Osteoblast (primary cell): ENCODE results near the gene LAPTM5. TPM values are rescaled to one million over a fixed set of nuclear protein-coding genes. Genes with fewer than 3 reads are reported as not detected.

Experiments used
- DNase-seq: peaks from one replicate; pipeline ENCODE4 v3.0.0; 2011; ENCODE audit warnings: low spot score, mixed read lengths; ENCODE audit not compliant: insufficient read length; ENCODE audit errors: missing footprints
- H2AFZ ChIP-seq: 2 replicates; pipeline ENCODE4 v1.6.0; 2011; ENCODE audit warnings: mild to moderate bottlenecking, low read length
- H3K27ac ChIP-seq: 2 replicates; pipeline ENCODE4 v1.5.1; 2011; ENCODE audit warnings: mild to moderate bottlenecking, low read depth, low read length, moderate library complexity
- H3K27me3 ChIP-seq: 2 replicates; pipeline ENCODE4 v1.6.0; 2012; ENCODE audit warnings: mild to moderate bottlenecking, control low read depth, inconsistent platforms, low read length, moderate library complexity; ENCODE audit not compliant: insufficient read depth
- H3K36me3 ChIP-seq: 2 replicates; pipeline ENCODE4 v1.5.1; 2011; ENCODE audit warnings: mild to moderate bottlenecking, low read length, control low read depth, moderate library complexity; ENCODE audit not compliant: insufficient read depth
- H3K4me1 ChIP-seq: 2 replicates; pipeline ENCODE4 v1.5.1; 2011; ENCODE audit warnings: mild to moderate bottlenecking, low read length, control low read depth, moderate library complexity; ENCODE audit not compliant: insufficient read depth
- H3K4me2 ChIP-seq: 2 replicates; pipeline ENCODE4 v1.6.0; 2011; ENCODE audit warnings: mild to moderate bottlenecking, low read length; ENCODE audit not compliant: insufficient read depth
- H3K4me3 ChIP-seq: fragments of 200-600 bp; sonication (generic); 3 replicates; pipeline ENCODE4 v1.5.1; 2012; ENCODE audit warnings: mild to moderate bottlenecking, low read length, inconsistent platforms; ENCODE audit not compliant: insufficient read depth
- H3K79me2 ChIP-seq: 2 replicates; pipeline ENCODE4 v1.6.0; 2012; ENCODE audit warnings: mild to moderate bottlenecking, low read length, control low read depth, inconsistent platforms; ENCODE audit not compliant: insufficient read depth
- H3K9me3 ChIP-seq: 2 replicates; pipeline ENCODE4 v1.5.1; 2011; ENCODE audit warnings: low read depth, low read length, control low read depth
- H4K20me1 ChIP-seq: 2 replicates; pipeline ENCODE4 v1.6.0; 2012; ENCODE audit warnings: mild to moderate bottlenecking, low read length, control low read depth; ENCODE audit not compliant: insufficient read depth
- total RNA-seq: library from RNA; depleted of rRNA; stranded (reverse); fragments of >200 nt; gene quantifications from 2 replicates; pipeline ENCODE4 v1.2.3, GENCODE V29; 2012
- TF ChIP-seq, protein P1 (sequence below): IDR thresholded peaks from 2 replicates; pipeline ENCODE4 v1.5.1; 2011; ENCODE audit warnings: mild to moderate bottlenecking, low read depth, low read length, moderate library complexity; ENCODE audit errors: extremely low read depth

The LAPTM5 gene
- total RNA-seq, 1 donor, result 0.72 TPM

DNA sequence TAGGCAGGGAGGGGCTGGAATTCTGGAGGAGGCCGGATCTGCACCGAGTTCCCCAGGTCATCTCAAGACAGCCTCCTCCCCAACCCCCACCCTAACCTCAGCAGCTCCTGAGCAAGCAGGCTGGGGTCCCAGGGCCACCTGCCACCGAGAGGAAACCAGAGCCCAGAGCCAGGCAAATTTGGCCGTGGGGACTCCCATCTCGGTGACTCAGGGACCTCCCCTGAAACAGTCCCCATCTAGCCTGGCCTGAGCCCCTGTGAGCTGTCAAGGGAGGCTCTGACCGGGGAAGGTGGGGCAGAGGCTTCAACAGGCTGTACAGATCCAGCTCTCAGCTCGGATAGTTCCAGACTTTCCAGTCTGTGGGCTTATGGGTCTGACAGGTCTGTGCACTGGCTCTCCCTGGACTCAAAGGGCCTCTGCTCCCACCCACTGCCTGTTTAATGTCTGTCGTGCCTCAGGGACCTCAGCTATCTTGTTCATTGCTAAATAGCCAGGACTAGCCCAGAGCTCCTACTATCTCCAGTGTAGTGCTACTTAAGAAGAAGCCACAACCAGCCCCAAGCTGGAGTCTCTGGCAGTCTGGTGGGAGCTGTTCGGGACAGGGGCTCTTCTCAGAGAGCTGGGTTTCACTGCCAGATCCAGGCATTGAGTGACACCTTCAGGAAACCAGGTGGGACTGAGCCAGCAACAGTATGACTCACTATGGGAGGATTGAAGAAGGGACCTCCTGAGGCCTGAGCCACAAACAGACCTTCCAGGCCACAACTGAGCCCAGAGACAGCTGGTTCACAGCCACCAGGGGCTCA is 59.8 kb downstream of the LAPTM5 start:
- DNase-seq, result peak; percentile 88
- Histone ChIP-seq H3K4me2 (no peak overlapping the region), H3K4me1 (peaks cover 12% of the 10 kb centered on the region), H3K9me3 (no peaks in the 10 kb centered on the region), H3K79me2 (no peaks in the 10 kb centered on the region), H2AFZ (no peak overlapping the region), H3K4me3 (no peak overlapping the region), H3K36me3 (no peaks in the 10 kb centered on the region), H4K20me1 (no peaks in the 10 kb centered on the region), H3K27me3 (peaks cover 10% of the 10 kb centered on the region), H3K27ac (no peak overlapping the region)
- TF ChIP-seq, protein P1, sequence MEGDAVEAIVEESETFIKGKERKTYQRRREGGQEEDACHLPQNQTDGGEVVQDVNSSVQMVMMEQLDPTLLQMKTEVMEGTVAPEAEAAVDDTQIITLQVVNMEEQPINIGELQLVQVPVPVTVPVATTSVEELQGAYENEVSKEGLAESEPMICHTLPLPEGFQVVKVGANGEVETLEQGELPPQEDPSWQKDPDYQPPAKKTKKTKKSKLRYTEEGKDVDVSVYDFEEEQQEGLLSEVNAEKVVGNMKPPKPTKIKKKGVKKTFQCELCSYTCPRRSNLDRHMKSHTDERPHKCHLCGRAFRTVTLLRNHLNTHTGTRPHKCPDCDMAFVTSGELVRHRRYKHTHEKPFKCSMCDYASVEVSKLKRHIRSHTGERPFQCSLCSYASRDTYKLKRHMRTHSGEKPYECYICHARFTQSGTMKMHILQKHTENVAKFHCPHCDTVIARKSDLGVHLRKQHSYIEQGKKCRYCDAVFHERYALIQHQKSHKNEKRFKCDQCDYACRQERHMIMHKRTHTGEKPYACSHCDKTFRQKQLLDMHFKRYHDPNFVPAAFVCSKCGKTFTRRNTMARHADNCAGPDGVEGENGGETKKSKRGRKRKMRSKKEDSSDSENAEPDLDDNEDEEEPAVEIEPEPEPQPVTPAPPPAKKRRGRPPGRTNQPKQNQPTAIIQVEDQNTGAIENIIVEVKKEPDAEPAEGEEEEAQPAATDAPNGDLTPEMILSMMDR, result no peak

- H3K9me3 ChIP-seq, result no peaks in the 10 kb centered on the region
- TF ChIP-seq, protein P1, result no peak
- no peak overlapping the region for H2AFZ ChIP-seq
- H3K79me2 ChIP-seq, result no peaks in the 10 kb centered on the region
- DNase-seq, result no peak
- no peak overlapping the region for H3K27ac ChIP-seq
- no peak overlapping the region for H3K4me3 ChIP-seq
- no peaks in the 10 kb centered on the region for H4K20me1 ChIP-seq
- no peak overlapping the region for H3K4me2 ChIP-seq
- no peaks in the 10 kb centered on the region for H3K36me3 ChIP-seq
- peaks cover 10% of the 10 kb centered on the region for H3K27me3 ChIP-seq
- peaks cover 12% of the 10 kb centered on the region for H3K4me1 ChIP-seq
Observed at GRCh38 chr1:30696831-30697230, 60.7 kb downstream of the LAPTM5 start.

- TF ChIP-seq, protein P1, result no peak
- no peaks in the 10 kb centered on the region for H3K9me3 ChIP-seq
Observed at GRCh38 chr1:30695439-30695841, 62.1 kb downstream of the LAPTM5 start.

GRCh38 chr1:30694280-30695175 is 63.0 kb downstream of the LAPTM5 start:
- H3K9me3 ChIP-seq, result no peaks in the 10 kb centered on the region
- no peaks in the 10 kb centered on the region for H4K20me1 ChIP-seq
- TF ChIP-seq, protein P1, result no peak
- H3K4me3 ChIP-seq, result no peak overlapping the region
- H3K27me3 ChIP-seq, result peaks cover 9% of the 10 kb centered on the region
- H3K4me2 ChIP-seq, result no peak overlapping the region
- H3K27ac ChIP-seq, result no peak overlapping the region
- no peak overlapping the region for H2AFZ ChIP-seq
- H3K36me3 ChIP-seq, result no peaks in the 10 kb centered on the region
- DNase-seq, result peak; percentile 60
- no peaks in the 10 kb centered on the region for H3K79me2 ChIP-seq
- peaks cover 3% of the 10 kb centered on the region for H3K4me1 ChIP-seq

More at GRCh38 chr1:30695439-30695841, 62.1 kb downstream of the LAPTM5 start:
- Histone ChIP-seq H3K4me3 (no peak overlapping the region), H3K79me2 (no peaks in the 10 kb centered on the region), H3K27me3 (peaks cover 10% of the 10 kb centered on the region), H3K4me2 (no peak overlapping the region), H2AFZ (no peak overlapping the region), H4K20me1 (no peaks in the 10 kb centered on the region), H3K36me3 (no peaks in the 10 kb centered on the region), H3K4me1 (peaks cover 3% of the 10 kb centered on the region), H3K27ac (no peak overlapping the region)
- DNase-seq, result peak; percentile 72
